Transverse colon (tissue), 4 donors: ENCODE data around the gene NETO2. TPM values are rescaled to one million over a fixed set of nuclear protein-coding genes. Genes with fewer than 3 reads are reported as not detected.
"Not testable (repeated sequence)": the region's sequence is repeated elsewhere in the genome, so short reads cannot be mapped to it uniquely, and the experiment has no call there.

Source experiments
- DNase-seq: peaks from one replicate; pipeline ENCODE4 v3.0.0-alpha.2; 2019
- H3K27ac ChIP-seq, 4 donors: fragments of 200-600 bp; sonication (generic); 2 replicates each; pipeline ENCODE4 v1.5.1; 2016 to 2018; ENCODE audit warnings: inconsistent platforms in 4 of 4
- H3K27me3 ChIP-seq: fragments of 200-600 bp; sonication (generic); 2 replicates; pipeline ENCODE4 v1.5.1; 2017; ENCODE audit warnings: inconsistent platforms
- H3K36me3 ChIP-seq, 4 donors: fragments of 200-600 bp; sonication (generic); 2 replicates each; pipeline ENCODE4 v1.5.1; 2017 to 2019; ENCODE audit warnings: inconsistent platforms in 4 of 4
- H3K4me1 ChIP-seq, 4 donors: fragments of 200-600 bp; sonication (generic); 2 replicates each; pipeline ENCODE4 v1.5.1; 2017 to 2020; ENCODE audit warnings: inconsistent platforms in 4 of 4
- H3K4me3 ChIP-seq, 4 donors: fragments of 200-600 bp; sonication (generic); 1 replicate in 1 of 4; 2 replicates in 3 of 4; pipeline versions ENCODE4 v1.5.1 to v1.6.1; 2017 to 2019; ENCODE audit warnings: inconsistent platforms in 4 of 4
- H3K9me3 ChIP-seq, 2 donors: fragments of 200-600 bp; sonication (generic); 2 replicates each; pipeline ENCODE4 v1.5.1; 2017 to 2019; ENCODE audit warnings: inconsistent platforms in 2 of 2
- CTCF ChIP-seq, 5 experiments: fragments of 200-600 bp in 3 of 5; fragments of 450-650 bp in 2 of 5; sonication (generic) in 3 of 5; IDR thresholded peaks; 1 replicate in 2 of 5; 2 replicates in 3 of 5; pipeline ENCODE4 v1.5.1; 2016 to 2017; ENCODE audit warnings: antibody characterized with exemption in 5 of 5, inconsistent platforms in 3 of 5, mild to moderate bottlenecking in 2 of 5, moderate library complexity in 1 of 5
- EP300 ChIP-seq: sonication (generic); formaldehyde crosslinking; IDR thresholded peaks from one replicate; pipeline ENCODE4 v1.6.1; 2017; ENCODE audit warnings: antibody characterized with exemption, low read depth
- POLR2A ChIP-seq: fragments of 450-650 bp; IDR thresholded peaks from one replicate; pipeline ENCODE4 v1.6.1; 2016; ENCODE audit warnings: antibody characterized with exemption, mild to moderate bottlenecking, moderate library complexity
- POLR2AphosphoS5 ChIP-seq, 3 donors: sonication (generic); formaldehyde crosslinking; IDR thresholded peaks; one replicate each; pipeline ENCODE4 v1.6.1; 2016; ENCODE audit warnings: antibody characterized with exemption in 3 of 3
- WGBS, 2 donors: methylation state at CpG; one replicate each; pipeline ENCODE4 v1.1.5; 2018; ENCODE audit warnings: low coverage in 1 of 2; 5-methylcytosine and 5-hydroxymethylcytosine counted together
- in situ Hi-C, 4 donors: fragments of 200-750 bp; cut with MboI; loops; one replicate each; pipeline versions ENCODE4 v1.15.0 to v1.15.1; 2017; ENCODE audit warnings: low sequenced_read_pairs in 3 of 4, low pct_ligation_motif_present in 1 of 4, low pct_unique_long_range_greater_than_20kb in 1 of 4
- intact Hi-C: fragments of 100-400 bp; cut with DNase I; formaldehyde crosslinking; loops from one replicate; pipeline ENCODE4 v1.15.1; 2023; ENCODE audit warnings: low total_unique reads
- total RNA-seq, 4 donors: library from RNA; depleted of rRNA; stranded (reverse); fragments of >200 nt; gene quantifications; one replicate each; pipeline ENCODE4 v1.1.0, GENCODE V29; 2016

Gene NETO2
- 10 to 100 TPM in 3 of 4 donors, 1 to 10 TPM in 1; 5.0 to 31.7 (median 15.9) TPM for total RNA-seq

GRCh38 chr16:47143677-47144558, at the start of gene NETO2:
Gene NETO2, minus strand, starts transcription at chr16:47143945. Its CDS starts 333 bp downstream, at chr16:47143612.
- TF ChIP-seq CTCF (IDR thresholded peaks at IDR 0.05): peak in 4 of 5 experiments; percentile 37 to 57 (median 49)
- TF ChIP-seq EP300: no peak
- no peak for TF ChIP-seq POLR2A
- TF ChIP-seq POLR2AphosphoS5 (IDR thresholded peaks at IDR 0.05): no peak
- in situ Hi-C loops (loop anchor here (25.0 kb wide), 1 partner anchor 1018 kb away; the partner anchor contains the start of gene ABCC12 (in 4 of the 4)), intact Hi-C loops (loop anchor here (5.0 kb wide), 1 partner anchor 1013 kb away; the partner anchor contains the start of gene ABCC12)
- Histone ChIP-seq H3K4me3 (peak within 1 kb of the TSS; percentile 12 to 82 (median 60)), H3K9me3 (no peaks in the 10 kb centered on the region), H3K27me3 (peaks cover 41% of the 10 kb centered on the region), H3K36me3 (no peaks in the 10 kb centered on the region), H3K27ac (peak within 1 kb of the TSS; percentile 27 to 81 (median 72)), H3K4me1 (peaks cover 3 to 25% (median 13%) of the 10 kb centered on the region in 4 donors)
- DNase-seq: peak; percentile 66
- 2% methylated on average over 46 of the region's 130 CpGs; no CpG with 5 or more reads in 1 of the 2 donors for WGBS, 2 donors

GRCh38 chr16:47182318-47182717, 38.6 kb upstream of the NETO2 start:
- Histone ChIP-seq H3K27ac (no peak overlapping the region), H3K9me3 (no peaks in the 10 kb centered on the region), H3K4me1 (no peaks in the 10 kb centered on the region), H3K4me3 (no peak overlapping the region), H3K27me3 (no peaks in the 10 kb centered on the region), H3K36me3 (no peaks in the 10 kb centered on the region)
- no peak for DNase-seq
- intact Hi-C loops (no loop called here), in situ Hi-C loops (no loop called here)
- 97 to 100% methylated on average over 3 of the region's 3 CpGs for WGBS, 2 donors
- TF ChIP-seq EP300 (no peak), POLR2A (no peak), POLR2AphosphoS5 (IDR thresholded peaks at IDR 0.05) (no peak), CTCF (IDR thresholded peaks at IDR 0.05) (no peak)

GRCh38 chr16:47181066-47181465, 37.3 kb upstream of the NETO2 start:
- H3K9me3 ChIP-seq, H3K27me3 ChIP-seq, H3K4me3 ChIP-seq, in situ Hi-C loops, H3K27ac ChIP-seq, H3K4me1 ChIP-seq, DNase-seq, H3K36me3 ChIP-seq, intact Hi-C loops: not testable (repeated sequence)
- 98% methylated on average over 13 of the region's 31 CpGs; no CpG with 5 or more reads in 1 of the 2 donors for WGBS, 2 donors

- intact Hi-C loops: no loop called here
- WGBS, 2 donors: 91 to 93% methylated on average over 5 to 8 of the region's 8 CpGs
- Histone ChIP-seq H3K4me3 (no peak overlapping the region), H3K9me3 (no peaks in the 10 kb centered on the region), H3K27me3 (no peaks in the 10 kb centered on the region), H3K36me3 (no peaks in the 10 kb centered on the region), H3K27ac (no peak overlapping the region), H3K4me1 (no peaks in the 10 kb centered on the region)
- no peak for TF ChIP-seq POLR2A
- no peak for DNase-seq
- in situ Hi-C loops: no loop called here
Measured at GRCh38 chr16:47180073-47180472, 36.3 kb upstream of the NETO2 start.

- intact Hi-C loops: no loop called here
- TF ChIP-seq POLR2A (no peak), CTCF (IDR thresholded peaks at IDR 0.05) (no peak), POLR2AphosphoS5 (IDR thresholded peaks at IDR 0.05) (no peak), EP300 (no peak)
- no peaks in the 10 kb centered on the region for H3K4me1 ChIP-seq
- H3K36me3 ChIP-seq: no peaks in the 10 kb centered on the region
- no peaks in the 10 kb centered on the region for H3K27me3 ChIP-seq
- DNase-seq: no peak
- no peak overlapping the region for H3K4me3 ChIP-seq
- no peak overlapping the region for H3K27ac ChIP-seq
- in situ Hi-C loops: no loop called here
- H3K9me3 ChIP-seq: no peaks in the 10 kb centered on the region
Measured at GRCh38 chr16:47175152-47175551, 31.4 kb upstream of the NETO2 start.
